HepG2 (cell line): ENCODE data around the gene ICAM5. TPM values are rescaled to one million over a fixed set of nuclear protein-coding genes. Genes with fewer than 3 reads are reported as not detected.

ENCODE experiments used
- CSRNP2 ChIP-seq: sonication (generic); formaldehyde crosslinking; conservative IDR thresholded peaks from 2 replicates; pipeline ENCODE4 v1.8.0; 2022; ENCODE audit warnings: low read depth, missing genetic modification reagents
- DPF2 ChIP-seq: sonication (generic); formaldehyde crosslinking; IDR thresholded peaks from 2 replicates; pipeline ENCODE4 v1.4.0; 2020; ENCODE audit warnings: mild to moderate bottlenecking, low read depth, missing genetic modification reagents, borderline replicate concordance
- IKZF5 ChIP-seq: IDR thresholded peaks from 2 replicates; pipeline ENCODE4 v1.6.1; 2018; ENCODE audit warnings: missing genetic modification reagents, mild to moderate bottlenecking, missing compliant biosample characterization
- MTF2 ChIP-seq: sonication (generic); formaldehyde crosslinking; IDR thresholded peaks from 2 replicates; pipeline ENCODE4 v1.5.0; 2020; ENCODE audit warnings: missing genetic modification reagents, borderline replicate concordance
- PATZ1 ChIP-seq: sonication (generic); formaldehyde crosslinking; IDR thresholded peaks from 2 replicates; pipeline ENCODE4 v1.4.0; 2020; ENCODE audit warnings: missing genetic modification reagents
- PLRG1 ChIP-seq: fragments of 450-650 bp; conservative IDR thresholded peaks from 2 replicates; pipeline ENCODE4 v1.6.1; 2016
- POLR2G ChIP-seq: fragments of 200-400 bp; formaldehyde crosslinking; IDR thresholded peaks from 2 replicates; pipeline ENCODE4 v1.6.1; 2018; ENCODE audit warnings: mild to moderate bottlenecking, low read depth, low read length, moderate library complexity
- RNF219 ChIP-seq: sonication (generic); formaldehyde crosslinking; IDR thresholded peaks from 2 replicates; pipeline ENCODE4 v1.5.0; 2020; ENCODE audit warnings: mild to moderate bottlenecking, missing genetic modification reagents
- SUZ12 ChIP-seq: fragments of 150-350 bp; IDR thresholded peaks from 2 replicates; pipeline ENCODE4 v1.6.1; 2014; ENCODE audit warnings: low read depth, low read length
- ZBTB43 ChIP-seq: sonication (generic); formaldehyde crosslinking; conservative IDR thresholded peaks from 2 replicates; pipeline ENCODE4 v1.4.0; 2020; ENCODE audit warnings: missing genetic modification reagents
- ZBTB8A ChIP-seq: sonication (generic); formaldehyde crosslinking; IDR thresholded peaks from 2 replicates; pipeline ENCODE4 v1.4.0; 2020; ENCODE audit warnings: mild to moderate bottlenecking, low read depth, missing genetic modification reagents, borderline replicate concordance
- ZFP82 ChIP-seq: sonication (generic); formaldehyde crosslinking; IDR thresholded peaks from 2 replicates; pipeline ENCODE4 v1.5.1; 2020; ENCODE audit warnings: mild to moderate bottlenecking, missing genetic modification reagents, borderline replicate concordance
- ZNF326 ChIP-seq: sonication (generic); formaldehyde crosslinking; IDR thresholded peaks from 2 replicates; pipeline ENCODE4 v1.4.0; 2020; ENCODE audit warnings: missing genetic modification reagents, borderline replicate concordance
- ZNF350 ChIP-seq: sonication (generic); formaldehyde crosslinking; IDR thresholded peaks from 2 replicates; pipeline ENCODE4 v1.4.0; 2020; ENCODE audit warnings: mild to moderate bottlenecking, low read depth, missing genetic modification reagents, borderline replicate concordance
- ZNF501 ChIP-seq: sonication (generic); formaldehyde crosslinking; IDR thresholded peaks from 2 replicates; pipeline ENCODE4 v1.5.1; 2020; ENCODE audit warnings: mild to moderate bottlenecking, moderate library complexity, missing genetic modification reagents
- ZNF530 ChIP-seq: sonication (generic); formaldehyde crosslinking; IDR thresholded peaks from 2 replicates; pipeline ENCODE4 v1.5.0; 2020; ENCODE audit warnings: low read depth, mild to moderate bottlenecking, missing genetic modification reagents
- ZNF75D ChIP-seq: sonication (generic); formaldehyde crosslinking; IDR thresholded peaks from 2 replicates; pipeline ENCODE4 v1.8.1; 2023; ENCODE audit warnings: missing genetic modification reagents, mild to moderate bottlenecking, borderline replicate concordance
- ZNF770 ChIP-seq: sonication (generic); formaldehyde crosslinking; IDR thresholded peaks from 2 replicates; pipeline ENCODE4 v1.5.0; 2020; ENCODE audit warnings: mild to moderate bottlenecking, missing genetic modification reagents
- polyA plus RNA-seq, 8 experiments: library from polyadenylated mRNA; depleted of rRNA in 3 of 8; stranded (reverse) in 7 of 8; unstranded in 1 of 8; fragments of >200 nt; fragmentation: Illumina TruSeq in 4 of 8; extraction: Trizol in 4 of 8; gene quantifications; 2 replicates each; pipeline versions ENCODE4 v1.2.1 to v1.2.3, GENCODE V29; 2011 to 2016; ENCODE audit warnings: low read depth in 4 of 8, missing spikeins in 1 of 8, mixed read lengths in 1 of 8; ENCODE audit not compliant: insufficient read depth in 1 of 8
- total RNA-seq, 5 experiments: library from RNA; depleted of rRNA; stranded (reverse); fragments of >200 nt; fragmentation: Illumina TruSeq; extraction: Trizol; gene quantifications; 2 replicates each; pipeline ENCODE4 v1.2.3, GENCODE V29; 2016; ENCODE audit warnings: low read depth in 1 of 5

The ICAM5 gene
- total and polyA plus RNA-seq, 2 of the 13 experiments (the other 11 are each of a cell fraction or from before 2014, with no cell fraction given), result 0.46 to 1.6 TPM

GRCh38 chr19:10270616-10271394 lies 18.9 kb upstream of the ICAM5 start, which contains the start of gene ICAM1 (continued):
- TF ChIP-seq ZNF770 (CRISPR knock-in tag), result peak; percentile 88
- TF ChIP-seq MTF2 (CRISPR knock-in tag), result no peak
- no peak for TF ChIP-seq PLRG1
- peak; percentile 98 for TF ChIP-seq POLR2G
- TF ChIP-seq ZNF501 (CRISPR knock-in tag), result peak; percentile 90
- no peak for TF ChIP-seq ZNF326 (CRISPR knock-in tag)
- TF ChIP-seq RNF219 (CRISPR knock-in tag), result peak; percentile 95
- TF ChIP-seq ZFP82 (CRISPR knock-in tag), result peak; percentile 95
- TF ChIP-seq PATZ1, result peak; percentile 98
- no peak for TF ChIP-seq ZNF530
- peak; percentile 88 for TF ChIP-seq ZNF350 (CRISPR knock-in tag)
- no peak for TF ChIP-seq DPF2
- TF ChIP-seq CSRNP2 (CRISPR knock-in tag), result no peak
- TF ChIP-seq ZBTB43 (CRISPR knock-in tag), result peak; percentile 82
- TF ChIP-seq IKZF5 (CRISPR knock-in tag), result peak; percentile 92
- TF ChIP-seq ZBTB8A (CRISPR knock-in tag), result no peak
- TF ChIP-seq ZNF75D (CRISPR knock-in tag), result no peak
- no peak for TF ChIP-seq SUZ12
